ENCODE data around the gene JAZF1. TPM values are rescaled to one million over a fixed set of nuclear protein-coding genes. Genes with fewer than 3 reads are reported as not detected.

The JAZF1 gene
- total RNA-seq, 2 experiments from 2014 or later, result 3.3 to 4.0 TPM

DNA sequence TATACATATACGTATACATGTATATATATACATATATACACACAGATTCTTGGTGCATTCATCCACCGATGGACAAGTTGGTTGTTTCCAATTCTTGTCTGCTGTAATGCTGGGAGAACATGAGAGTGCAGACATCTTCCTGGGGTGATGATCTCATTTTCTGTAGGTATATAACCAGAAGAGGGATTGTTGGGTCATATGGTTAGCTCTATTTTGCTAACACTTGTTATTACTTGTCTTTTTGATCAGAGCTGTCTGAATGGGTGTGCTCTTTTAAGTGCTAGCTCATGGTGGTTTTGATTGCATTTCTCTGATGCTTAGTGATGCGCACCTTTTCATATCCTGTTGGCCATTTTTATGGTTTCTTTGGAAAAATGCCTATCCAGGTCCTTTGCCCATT lies 334.2 kb downstream of the JAZF1 start:
- no peaks in the 10 kb centered on the region for H3K27me3 Mint-ChIP-seq
- intact Hi-C loops (cut with micrococcal nuclease), result no loop called here
- no peak overlapping the region for H3K4me3 Mint-ChIP-seq
- ATAC-seq, result no peak
- no peaks in the 10 kb centered on the region for H3K4me1 Mint-ChIP-seq (ENCODE audit: low read depth)
- TF ChIP-seq, protein P1, sequence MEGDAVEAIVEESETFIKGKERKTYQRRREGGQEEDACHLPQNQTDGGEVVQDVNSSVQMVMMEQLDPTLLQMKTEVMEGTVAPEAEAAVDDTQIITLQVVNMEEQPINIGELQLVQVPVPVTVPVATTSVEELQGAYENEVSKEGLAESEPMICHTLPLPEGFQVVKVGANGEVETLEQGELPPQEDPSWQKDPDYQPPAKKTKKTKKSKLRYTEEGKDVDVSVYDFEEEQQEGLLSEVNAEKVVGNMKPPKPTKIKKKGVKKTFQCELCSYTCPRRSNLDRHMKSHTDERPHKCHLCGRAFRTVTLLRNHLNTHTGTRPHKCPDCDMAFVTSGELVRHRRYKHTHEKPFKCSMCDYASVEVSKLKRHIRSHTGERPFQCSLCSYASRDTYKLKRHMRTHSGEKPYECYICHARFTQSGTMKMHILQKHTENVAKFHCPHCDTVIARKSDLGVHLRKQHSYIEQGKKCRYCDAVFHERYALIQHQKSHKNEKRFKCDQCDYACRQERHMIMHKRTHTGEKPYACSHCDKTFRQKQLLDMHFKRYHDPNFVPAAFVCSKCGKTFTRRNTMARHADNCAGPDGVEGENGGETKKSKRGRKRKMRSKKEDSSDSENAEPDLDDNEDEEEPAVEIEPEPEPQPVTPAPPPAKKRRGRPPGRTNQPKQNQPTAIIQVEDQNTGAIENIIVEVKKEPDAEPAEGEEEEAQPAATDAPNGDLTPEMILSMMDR (IDR thresholded peaks at IDR 0.05), result no peak
- H3K27ac Mint-ChIP-seq, result no peak overlapping the region
- no peak for DNase-seq
- no peaks in the 10 kb centered on the region for H3K9me3 Mint-ChIP-seq
- POLR2A ChIA-PET, result no interaction called here
- CTCF ChIA-PET, result interaction anchor here (2.3 kb wide), 1 partner anchor 12 kb away, joined by 6 read pairs; no protein-coding TSS in a partner anchor
- H3K36me3 Mint-ChIP-seq (ENCODE audit: low read depth), result no peaks in the 10 kb centered on the region

DNA sequence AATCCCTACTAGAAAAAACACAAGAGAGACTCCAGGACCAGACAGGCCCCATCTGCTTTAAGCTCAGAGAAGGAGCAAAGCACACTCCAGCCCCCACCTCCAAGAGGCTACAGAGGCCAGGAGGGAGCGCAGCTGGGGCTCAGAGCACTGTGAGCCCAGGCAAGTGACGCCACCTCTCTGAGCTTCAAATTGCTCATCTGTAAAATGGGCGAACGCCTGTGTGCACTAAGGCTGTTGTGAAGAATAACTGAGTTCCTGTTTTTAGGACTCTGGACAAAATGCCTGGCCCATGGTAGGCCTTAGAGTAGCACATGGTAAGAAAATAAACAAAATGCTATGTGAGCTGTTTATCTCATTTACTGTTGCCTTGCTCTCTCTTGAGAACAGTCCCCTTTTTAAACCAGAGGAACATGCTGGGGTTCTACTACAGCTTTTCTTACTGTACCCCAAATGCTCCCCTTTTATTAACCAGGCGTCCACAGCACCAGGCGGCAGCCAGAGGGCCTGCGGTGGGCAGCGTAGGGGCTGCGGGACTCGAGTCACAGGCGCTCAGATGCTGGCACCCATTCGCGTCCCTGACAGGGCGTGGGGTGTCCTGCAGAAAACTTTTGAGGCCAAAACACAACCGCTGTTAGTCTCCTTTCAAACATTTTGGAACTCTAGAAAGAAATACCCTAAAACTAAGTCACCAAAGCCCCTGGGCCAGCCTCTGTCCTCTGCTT lies 336.9 kb downstream of the JAZF1 start:
- Mint-ChIP-seq H3K4me3 (no peak overlapping the region), H3K9me3 (no peaks in the 10 kb centered on the region), H3K27me3 (no peaks in the 10 kb centered on the region), H3K36me3 (ENCODE audit: low read depth) (peaks cover under 1% of the 10 kb centered on the region), H3K27ac (no peak overlapping the region), H3K4me1 (ENCODE audit: low read depth) (peaks cover 14% of the 10 kb centered on the region)
- CTCF ChIA-PET, result no interaction called here
- intact Hi-C loops (cut with micrococcal nuclease), result no loop called here
- POLR2A ChIA-PET, result no interaction called here
- no peak for DNase-seq
- ATAC-seq, result no peak
- TF ChIP-seq, protein P1 (IDR thresholded peaks at IDR 0.05), result no peak

DNA sequence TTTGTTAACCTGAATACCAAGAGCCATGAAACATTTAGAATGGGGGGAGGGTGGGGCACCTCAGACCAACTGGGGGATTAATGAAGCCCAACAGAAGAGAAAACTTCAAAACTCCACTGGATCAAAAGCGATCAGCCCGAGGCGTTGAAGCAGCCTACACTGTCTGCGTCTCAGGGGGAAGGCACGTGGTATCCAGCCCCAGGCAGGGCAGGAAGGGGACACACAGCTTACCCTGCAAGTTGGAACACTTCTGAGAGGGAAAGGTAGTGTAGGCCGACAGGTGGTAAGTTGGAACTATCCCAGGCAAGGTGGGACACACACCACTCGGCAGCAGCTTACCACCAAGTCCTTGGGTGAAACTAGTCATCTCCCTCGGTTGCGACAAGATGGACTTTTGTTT lies 337.7 kb downstream of the JAZF1 start:
- H3K9me3 Mint-ChIP-seq, result no peaks in the 10 kb centered on the region
- H3K4me1 Mint-ChIP-seq (ENCODE audit: low read depth), result peaks cover 14% of the 10 kb centered on the region
- TF ChIP-seq, protein P1 (IDR thresholded peaks at IDR 0.05), result no peak
- ATAC-seq, result no peak
- CTCF ChIA-PET, result no interaction called here
- H3K27me3 Mint-ChIP-seq, result no peaks in the 10 kb centered on the region
- POLR2A ChIA-PET, result interaction anchor here (0.6 kb wide), 1 partner anchor 10 kb away, joined by 3 read pairs; no protein-coding TSS in a partner anchor
- intact Hi-C loops (cut with micrococcal nuclease), result no loop called here
- DNase-seq, result no peak
- peaks cover 2% of the 10 kb centered on the region for H3K36me3 Mint-ChIP-seq (ENCODE audit: low read depth)
- no peak overlapping the region for H3K27ac Mint-ChIP-seq
- no peak overlapping the region for H3K4me3 Mint-ChIP-seq

DNA sequence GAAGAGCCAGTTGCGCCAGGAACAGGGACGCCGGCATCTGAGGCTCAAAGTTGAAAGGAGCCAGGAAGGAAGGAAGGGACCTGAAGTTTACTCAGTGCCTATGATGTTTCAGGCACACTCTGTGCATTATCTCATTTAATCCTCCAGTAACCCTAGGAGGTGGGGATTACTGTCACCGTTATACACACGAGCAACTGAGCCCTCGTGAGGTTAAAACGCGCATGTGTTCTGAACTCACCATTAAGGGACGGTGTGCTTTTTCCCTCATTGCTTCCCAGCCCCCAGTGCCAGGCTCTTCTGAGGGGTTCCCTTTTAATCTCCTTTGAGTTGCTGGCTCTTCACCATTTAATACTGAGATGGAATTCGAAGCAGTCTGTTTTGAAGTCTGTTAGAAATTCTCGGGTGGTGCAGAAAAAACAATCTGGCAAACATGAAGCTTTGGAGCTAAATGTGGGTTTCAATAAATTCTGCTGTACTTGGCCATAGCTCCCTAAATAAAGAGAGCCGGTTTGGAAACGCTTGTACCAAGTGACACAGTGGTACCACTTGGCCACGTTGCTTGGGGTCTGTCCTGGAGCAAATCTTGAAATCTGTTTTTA lies 338.4 kb downstream of the JAZF1 start:
- DNase-seq (no peak), ATAC-seq (no peak)
- Mint-ChIP-seq H3K36me3 (ENCODE audit: low read depth) (peaks cover 2% of the 10 kb centered on the region), H3K27ac (no peak overlapping the region), H3K4me1 (ENCODE audit: low read depth) (peaks cover 14% of the 10 kb centered on the region), H3K4me3 (no peak overlapping the region), H3K27me3 (no peaks in the 10 kb centered on the region), H3K9me3 (no peaks in the 10 kb centered on the region)
- POLR2A ChIA-PET, result interaction anchor here (0.6 kb wide), 1 partner anchor 9 kb away, joined by 3 read pairs; no protein-coding TSS in a partner anchor
- intact Hi-C loops (cut with micrococcal nuclease), result no loop called here
- TF ChIP-seq, protein P1 (IDR thresholded peaks at IDR 0.05), result no peak
- CTCF ChIA-PET, result no interaction called here

DNA sequence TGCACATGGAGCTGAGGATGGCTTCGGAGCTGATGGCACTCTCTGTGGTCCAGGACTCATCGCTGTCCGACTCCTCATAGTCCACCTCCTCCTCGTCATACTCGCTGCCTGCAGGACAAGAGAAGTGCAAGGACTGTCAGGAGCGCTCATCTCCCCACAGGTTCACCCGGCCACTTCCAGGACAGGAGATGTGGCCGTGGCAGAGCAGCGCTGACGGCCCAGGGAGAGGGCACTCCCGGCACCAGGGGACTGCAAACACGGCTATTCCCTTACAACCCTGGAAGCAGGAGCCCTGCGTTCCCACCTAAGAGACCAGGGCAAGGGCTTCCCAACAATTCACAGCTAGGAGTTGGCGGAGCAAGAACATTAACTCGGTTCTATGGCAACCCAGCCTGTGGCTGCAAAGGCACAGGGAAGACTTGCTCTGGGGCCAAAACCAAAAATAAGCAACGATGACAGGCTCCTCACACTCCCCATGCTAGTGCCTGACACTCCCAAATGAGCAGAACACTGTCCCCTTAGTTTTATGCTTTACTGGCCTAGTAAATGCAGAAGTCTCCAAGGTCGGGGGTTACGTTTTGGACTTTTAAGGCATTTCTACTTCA lies 339.7 kb downstream of the JAZF1 start:
- intact Hi-C loops (cut with micrococcal nuclease), result no loop called here
- TF ChIP-seq, protein P1 (IDR thresholded peaks at IDR 0.05), result no peak
- CTCF ChIA-PET, result no interaction called here
- H3K27me3 Mint-ChIP-seq, result no peaks in the 10 kb centered on the region
- H3K4me3 Mint-ChIP-seq, result no peak overlapping the region
- POLR2A ChIA-PET, result no interaction called here
- H3K9me3 Mint-ChIP-seq, result no peaks in the 10 kb centered on the region
- peaks cover 2% of the 10 kb centered on the region for H3K36me3 Mint-ChIP-seq (ENCODE audit: low read depth)
- peaks cover 14% of the 10 kb centered on the region for H3K4me1 Mint-ChIP-seq (ENCODE audit: low read depth)
- no peak for ATAC-seq
- H3K27ac Mint-ChIP-seq, result no peak overlapping the region
- no peak for DNase-seq

All from activated CD8-positive, alpha-beta T cell treated with anti-CD3 and anti-CD28 coated beads for 36 hours (primary cell).